Erythroblast (primary cell): Measurements from ENCODE around the gene VPS72.

Experiments used
- DNase-seq, 2 experiments: peaks; one replicate each; lab custom pipeline; 2025; lab: John Stamatoyannopoulos, UW
- GATA1 ChIP-seq: IDR thresholded peaks from 2 replicates; pipeline ENCODE4 v1.6.1; 2011; ENCODE audit warnings: low read depth, mild to moderate bottlenecking, control low read depth, low read length, moderate library complexity
- POLR2A ChIP-seq: IDR thresholded peaks from 2 replicates; pipeline ENCODE4 v1.6.1; 2011; ENCODE audit warnings: mild to moderate bottlenecking, low read length

Gene VPS72

GRCh38 chr1:151166505-151166956 is 23.5 kb downstream of the VPS72 start:
- TF ChIP-seq POLR2A (no peak), GATA1 (no peak)
- DNase-seq, result peak; percentile 64 to 65

- DNase-seq, result peak; percentile 99
- TF ChIP-seq POLR2A (peak; percentile 85), GATA1 (no peak)
Measured at GRCh38 chr1:151165738-151166504, 24.1 kb downstream of the VPS72 start, which contains the start of the genes LYSMD1 and SCNM1. LYSMD1 (minus strand) TSS chr1:151165902; CDS start chr1:151165258, 644 bp downstream. SCNM1 (plus strand) TSS chr1:151166144; CDS start chr1:151166153, 9 bp downstream.

GRCh38 chr1:151165281-151165737 is 24.7 kb downstream of the VPS72 start:
- no peak for DNase-seq
- TF ChIP-seq POLR2A (no peak), GATA1 (no peak)

- no peak for TF ChIP-seq GATA1
- TF ChIP-seq POLR2A, result no peak
- no peak for DNase-seq
Measured at GRCh38 chr1:151164732-151165280, 25.2 kb downstream of the VPS72 start.

GRCh38 chr1:151159373-151159772 is 30.6 kb downstream of the VPS72 start:
- TF ChIP-seq GATA1 (no peak), POLR2A (no peak)
- no peak for DNase-seq

GRCh38 chr1:151158751-151159251 is 31.2 kb downstream of the VPS72 start:
- TF ChIP-seq POLR2A (peak; percentile 14), GATA1 (no peak)
- no peak for DNase-seq

GRCh38 chr1:151158326-151158725 is 31.7 kb downstream of the VPS72 start:
- no peak for DNase-seq
- no peak for TF ChIP-seq POLR2A
- TF ChIP-seq GATA1, result no peak

GRCh38 chr1:151157067-151157531 is 32.9 kb downstream of the VPS72 start:
- no peak for DNase-seq
- TF ChIP-seq GATA1, result no peak
- TF ChIP-seq POLR2A, result no peak

GRCh38 chr1:151156515-151156819 is 33.5 kb downstream of the VPS72 start, which contains the start of gene TNFAIP8L2:
TNFAIP8L2 (plus strand) TSS chr1:151156649; CDS start chr1:151158698, 2,049 bp downstream.
- peak; percentile 13 for TF ChIP-seq POLR2A
- TF ChIP-seq GATA1, result no peak
- peak; percentile 42 to 63 for DNase-seq

- no peak for TF ChIP-seq GATA1
- no peak for TF ChIP-seq POLR2A
- peak; percentile 34 to 48 for DNase-seq
Measured at GRCh38 chr1:151147665-151148064, 42.3 kb downstream of the VPS72 start.

GRCh38 chr1:151147132-151147503 is 42.9 kb downstream of the VPS72 start:
- TF ChIP-seq POLR2A (no peak), GATA1 (no peak)
- peak; percentile 43 to 52 for DNase-seq

- TF ChIP-seq GATA1, result no peak
- peak; percentile 58 for TF ChIP-seq POLR2A
- peak; percentile 89 to 92 for DNase-seq
Measured at GRCh38 chr1:151146412-151147131, 43.4 kb downstream of the VPS72 start, which contains the start of gene SEMA6C. SEMA6C (minus strand) TSS chr1:151146631; CDS start chr1:151142621, 4,010 bp downstream.

- DNase-seq, result no peak
- TF ChIP-seq POLR2A (no peak), GATA1 (no peak)
Measured at GRCh38 chr1:151146072-151146411, 44.0 kb downstream of the VPS72 start.
